ENCODE measurements around the gene SGMS1.
"Not testable (repeated sequence)": the region's sequence is repeated elsewhere in the genome, so short reads cannot be mapped to it uniquely, and the experiment has no call there.

The SGMS1 gene

GRCh38 chr10:50504389-50504788 lies 119.4 kb downstream of the SGMS1 start:
- DNase-seq (ENCODE audit: low read depth) = no peak
- H3K4me3 ChIP-seq (replicated peaks; ENCODE audit: low read depth, low read length) = no peak overlapping the region
- no peak for TF ChIP-seq CTCF (IDR thresholded peaks at IDR 0.05; ENCODE audit: low read length, missing control alignments)

GRCh38 chr10:50503661-50504320 lies 120.0 kb downstream of the SGMS1 start:
- DNase-seq (ENCODE audit: low read depth) = no peak
- no peak for TF ChIP-seq CTCF (IDR thresholded peaks at IDR 0.05; ENCODE audit: low read length, missing control alignments)

GRCh38 chr10:50503156-50503555 lies 120.6 kb downstream of the SGMS1 start:
- H3K4me3 ChIP-seq (replicated peaks; ENCODE audit: low read depth, low read length); DNase-seq (ENCODE audit: low read depth): not testable (repeated sequence)

More at GRCh38 chr10:50503661-50504320, 120.0 kb downstream of the SGMS1 start:
- H3K4me3 ChIP-seq (replicated peaks; ENCODE audit: low read depth, low read length) = no peak overlapping the region

GRCh38 chr10:50501924-50502452 lies 121.8 kb downstream of the SGMS1 start:
- no peak overlapping the region for H3K4me3 ChIP-seq (replicated peaks; ENCODE audit: low read depth, low read length)
- no peak for TF ChIP-seq CTCF (IDR thresholded peaks at IDR 0.05; ENCODE audit: low read length, missing control alignments)
- DNase-seq (ENCODE audit: low read depth) = peak; percentile 18

GRCh38 chr10:50501478-50501877 lies 122.3 kb downstream of the SGMS1 start:
- no peak overlapping the region for H3K4me3 ChIP-seq (replicated peaks; ENCODE audit: low read depth, low read length)
- TF ChIP-seq CTCF (IDR thresholded peaks at IDR 0.05; ENCODE audit: low read length, missing control alignments) = no peak
- DNase-seq (ENCODE audit: low read depth) = peak; percentile 43

- TF ChIP-seq CTCF (IDR thresholded peaks at IDR 0.05; ENCODE audit: low read length, missing control alignments) = no peak
- H3K4me3 ChIP-seq (replicated peaks; ENCODE audit: low read depth, low read length) = no peak overlapping the region
- no peak for DNase-seq (ENCODE audit: low read depth)
These were observed 125.3 kb downstream of the SGMS1 start for GRCh38 chr10:50498465-50498864.

- no peak for TF ChIP-seq CTCF (IDR thresholded peaks at IDR 0.05; ENCODE audit: low read length, missing control alignments)
- no peak overlapping the region for H3K4me3 ChIP-seq (replicated peaks; ENCODE audit: low read depth, low read length)
- peak; percentile 50 for DNase-seq (ENCODE audit: low read depth)
These were observed 126.0 kb downstream of the SGMS1 start for GRCh38 chr10:50497758-50498157.

Measured in fibroblast of pulmonary artery (primary cell).